Raji (cell line): ENCODE measurements around the gene DAPP1.
A peak's percentile ranks its signal among the peaks of the same experiment; 100 is the strongest.

Source experiments
- POLR2A ChIP-seq: IDR thresholded peaks from 2 replicates; pipeline ENCODE4 v1.6.1; 2011; ENCODE audit warnings: low read depth, low read length, control low read depth; ENCODE audit not compliant: insufficient read depth

The DAPP1 gene

GRCh38 chr4:99816545-99817308 lies at the start of gene DAPP1:
Gene DAPP1 (plus strand): TSS chr4:99816827. CDS start chr4:99816914, 87 bp downstream.
- TF ChIP-seq POLR2A = peak; percentile 99

- TF ChIP-seq POLR2A = no peak
Observed at GRCh38 chr4:99783940-99784339, 32.7 kb upstream of the DAPP1 start.

GRCh38 chr4:99784842-99785241 lies 31.8 kb upstream of the DAPP1 start:
- no peak for TF ChIP-seq POLR2A

- TF ChIP-seq POLR2A = no peak
Observed at GRCh38 chr4:99790796-99791617, 25.6 kb upstream of the DAPP1 start.

GRCh38 chr4:99800332-99801004 lies 16.2 kb upstream of the DAPP1 start:
- no peak for TF ChIP-seq POLR2A

GRCh38 chr4:99801005-99801699 lies 15.5 kb upstream of the DAPP1 start:
- no peak for TF ChIP-seq POLR2A

- no peak for TF ChIP-seq POLR2A
Observed at GRCh38 chr4:99803566-99804101, 13.0 kb upstream of the DAPP1 start.

GRCh38 chr4:99806545-99806944 lies 10.1 kb upstream of the DAPP1 start:
- no peak for TF ChIP-seq POLR2A

- TF ChIP-seq POLR2A = no peak
Observed at GRCh38 chr4:99807666-99808065, 9.0 kb upstream of the DAPP1 start.

GRCh38 chr4:99808260-99808857 lies 8.3 kb upstream of the DAPP1 start:
- TF ChIP-seq POLR2A = no peak

GRCh38 chr4:99809326-99809725 lies 7.3 kb upstream of the DAPP1 start:
- TF ChIP-seq POLR2A = no peak

GRCh38 chr4:99810536-99810935 lies 6.1 kb upstream of the DAPP1 start:
- no peak for TF ChIP-seq POLR2A

- no peak for TF ChIP-seq POLR2A
Observed at GRCh38 chr4:99811117-99811516, 5.5 kb upstream of the DAPP1 start.

GRCh38 chr4:99811850-99812249 lies 4.8 kb upstream of the DAPP1 start:
- TF ChIP-seq POLR2A = no peak
